BE2C (cell line): ENCODE measurements around the gene SSRP1.

Source experiments
- DNase-seq: peaks from one replicate; pipeline ENCODE4 v3.0.0-alpha.2; 2020
- H3K27me3 ChIP-seq: fragments of 250-450 bp; sonication (Bioruptor Pico); 2 replicates; pipeline ENCODE4 v1.5.1; 2020; ENCODE audit warnings: mild to moderate bottlenecking
- H3K36me3 ChIP-seq: fragments of 250-450 bp; sonication (Bioruptor Pico); 2 replicates; pipeline ENCODE4 v1.5.1; 2020; ENCODE audit warnings: mild to moderate bottlenecking
- H3K4me1 ChIP-seq: fragments of 250-450 bp; sonication (Bioruptor Pico); 2 replicates; pipeline ENCODE4 v1.5.1; 2020
- H3K4me3 ChIP-seq: 2 replicates; pipeline ENCODE4 v1.5.1; 2011; ENCODE audit warnings: low read depth, low read length
- H3K9me3 ChIP-seq: fragments of 250-450 bp; sonication (Bioruptor Pico); 2 replicates; pipeline ENCODE4 v1.5.1; 2020
- CTCF ChIP-seq: IDR thresholded peaks from 2 replicates; pipeline ENCODE4 v1.5.1; 2012; ENCODE audit warnings: mild to moderate bottlenecking, low read depth, low read length

Gene SSRP1

GRCh38 chr11:57276971-57277675, 58.6 kb downstream of the SSRP1 start:
- no peak overlapping the region for H3K4me3 ChIP-seq
- no peak for DNase-seq
- TF ChIP-seq CTCF: no peak

GRCh38 chr11:57276169-57276970, 59.3 kb downstream of the SSRP1 start:
- Histone ChIP-seq H3K4me1 (no peaks in the 10 kb centered on the region), H3K36me3 (no peaks in the 10 kb centered on the region), H3K27me3 (no peaks in the 10 kb centered on the region), H3K4me3 (no peak overlapping the region), H3K9me3 (no peaks in the 10 kb centered on the region)
- TF ChIP-seq CTCF: no peak
- DNase-seq: no peak

More at GRCh38 chr11:57276971-57277675, 58.6 kb downstream of the SSRP1 start:
- Histone ChIP-seq H3K27me3 (no peaks in the 10 kb centered on the region), H3K9me3 (no peaks in the 10 kb centered on the region), H3K4me1 (no peaks in the 10 kb centered on the region), H3K36me3 (no peaks in the 10 kb centered on the region)
